ENCODE measurements around the gene GNAI3.

Gene GNAI3

GRCh38 chr1:109643385-109644230 lies 95.2 kb downstream of the GNAI3 start:
- no peak overlapping the region for H2BK15ac ChIP-seq (replicated peaks; ENCODE audit: low read depth)
- peak overlapping the region; percentile 44 for H3K56ac ChIP-seq (ENCODE audit: low read length)
- H3K79me2 ChIP-seq (ENCODE audit: control insufficient read depth, insufficient read depth, low read length), result no peaks in the 10 kb centered on the region
- no peaks in the 10 kb centered on the region for H3K36me3 ChIP-seq (ENCODE audit: control insufficient read depth, insufficient read depth, low read length)
- H2BK120ac ChIP-seq (ENCODE audit: low read depth, low read length), result no peak overlapping the region
- H3K27me3 ChIP-seq (ENCODE audit: insufficient read depth, low read length, poor library complexity), result no peaks in the 10 kb centered on the region
- H3K23ac ChIP-seq (ENCODE audit: low read length), result no peak overlapping the region
- H3K9ac ChIP-seq (ENCODE audit: low read length), result no peak overlapping the region
- H2BK5ac ChIP-seq (ENCODE audit: low read length), result no peak overlapping the region
- no peak overlapping the region for H3K18ac ChIP-seq (ENCODE audit: low read length)
- peak; percentile 85 for DNase-seq
- no peak overlapping the region for H4K5ac ChIP-seq (ENCODE audit: low read length)
- no peak overlapping the region for H3K4ac ChIP-seq (ENCODE audit: low read depth, low read length)
- no peak overlapping the region for H3K4me2 ChIP-seq (ENCODE audit: low read length)
- no peaks in the 10 kb centered on the region for H3K4me1 ChIP-seq (ENCODE audit: control insufficient read depth, low read depth, low read length)
- WGBS (ENCODE audit: extremely low coverage, insufficient coverage, low lambda C conversion rate), result no CpG with 5 or more reads among the region's 32 CpGs
- H3K27ac ChIP-seq (ENCODE audit: low read depth, low read length), result no peak overlapping the region
- H3K79me1 ChIP-seq (ENCODE audit: low read length), result no peaks in the 10 kb centered on the region
- H4K8ac ChIP-seq (ENCODE audit: low read depth, low read length), result no peak overlapping the region
- H3K4me3 ChIP-seq (ENCODE audit: low read length), result no peak overlapping the region
- no peak overlapping the region for H2AK5ac ChIP-seq (ENCODE audit: low read length)

- no peaks in the 10 kb centered on the region for H3K4me1 ChIP-seq (ENCODE audit: control insufficient read depth, low read depth, low read length)
- H3K36me3 ChIP-seq (ENCODE audit: control insufficient read depth, insufficient read depth, low read length), result no peaks in the 10 kb centered on the region
- H3K79me2 ChIP-seq (ENCODE audit: control insufficient read depth, insufficient read depth, low read length), result no peaks in the 10 kb centered on the region
- no peaks in the 10 kb centered on the region for H3K27me3 ChIP-seq (ENCODE audit: insufficient read depth, low read length, poor library complexity)
- H3K23ac ChIP-seq (ENCODE audit: low read length), result no peak overlapping the region
- H2AK5ac ChIP-seq (ENCODE audit: low read length), result no peak overlapping the region
- no peak overlapping the region for H3K56ac ChIP-seq (ENCODE audit: low read length)
- H3K18ac ChIP-seq (ENCODE audit: low read length), result no peak overlapping the region
- H4K8ac ChIP-seq (ENCODE audit: low read depth, low read length), result no peak overlapping the region
- H2BK15ac ChIP-seq (replicated peaks; ENCODE audit: low read depth), result no peak overlapping the region
- H3K4me3 ChIP-seq (ENCODE audit: low read length), result no peak overlapping the region
- H3K27ac ChIP-seq (ENCODE audit: low read depth, low read length), result no peak overlapping the region
- DNase-seq, result no peak
- H4K5ac ChIP-seq (ENCODE audit: low read length), result no peak overlapping the region
- no peak overlapping the region for H3K9ac ChIP-seq (ENCODE audit: low read length)
- H3K4me2 ChIP-seq (ENCODE audit: low read length), result no peak overlapping the region
- H2BK5ac ChIP-seq (ENCODE audit: low read length), result no peak overlapping the region
- no peak overlapping the region for H3K4ac ChIP-seq (ENCODE audit: low read depth, low read length)
- H3K79me1 ChIP-seq (ENCODE audit: low read length), result no peaks in the 10 kb centered on the region
- WGBS (ENCODE audit: extremely low coverage, insufficient coverage, low lambda C conversion rate), result no CpG with 5 or more reads among the region's 10 CpGs
- H2BK120ac ChIP-seq (ENCODE audit: low read depth, low read length), result no peak overlapping the region
Measured at GRCh38 chr1:109644670-109645069, 96.3 kb downstream of the GNAI3 start.

GRCh38 chr1:109649491-109649914 lies 101.1 kb downstream of the GNAI3 start:
- Histone ChIP-seq H3K4me3 (ENCODE audit: low read length) (no peak overlapping the region), H3K27me3 (ENCODE audit: insufficient read depth, low read length, poor library complexity) (peaks cover 3% of the 10 kb centered on the region), H3K9ac (ENCODE audit: low read length) (no peak overlapping the region), H3K4me1 (ENCODE audit: control insufficient read depth, low read depth, low read length) (no peaks in the 10 kb centered on the region), H3K36me3 (ENCODE audit: control insufficient read depth, insufficient read depth, low read length) (no peaks in the 10 kb centered on the region), H3K4me2 (ENCODE audit: low read length) (no peak overlapping the region), H3K79me1 (ENCODE audit: low read length) (no peaks in the 10 kb centered on the region), H3K18ac (ENCODE audit: low read length) (no peak overlapping the region), H2BK5ac (ENCODE audit: low read length) (no peak overlapping the region), H4K8ac (ENCODE audit: low read depth, low read length) (no peak overlapping the region), H3K56ac (ENCODE audit: low read length) (no peak overlapping the region), H3K27ac (ENCODE audit: low read depth, low read length) (no peak overlapping the region), H2BK120ac (ENCODE audit: low read depth, low read length) (no peak overlapping the region), H4K5ac (ENCODE audit: low read length) (no peak overlapping the region), H2AK5ac (ENCODE audit: low read length) (no peak overlapping the region), H3K23ac (ENCODE audit: low read length) (no peak overlapping the region), H3K79me2 (ENCODE audit: control insufficient read depth, insufficient read depth, low read length) (no peaks in the 10 kb centered on the region), H3K4ac (ENCODE audit: low read depth, low read length) (no peak overlapping the region), H2BK15ac (replicated peaks; ENCODE audit: low read depth) (no peak overlapping the region)
- no CpG with 5 or more reads among the region's 4 CpGs for WGBS (ENCODE audit: extremely low coverage, insufficient coverage, low lambda C conversion rate)
- no peak for DNase-seq

- Histone ChIP-seq H3K23ac (ENCODE audit: low read length) (no peak overlapping the region), H3K79me1 (ENCODE audit: low read length) (no peaks in the 10 kb centered on the region), H4K5ac (ENCODE audit: low read length) (no peak overlapping the region), H3K36me3 (ENCODE audit: control insufficient read depth, insufficient read depth, low read length) (no peaks in the 10 kb centered on the region), H3K27me3 (ENCODE audit: insufficient read depth, low read length, poor library complexity) (peaks cover 3% of the 10 kb centered on the region), H3K4me3 (ENCODE audit: low read length) (no peak overlapping the region), H2BK5ac (ENCODE audit: low read length) (no peak overlapping the region), H3K18ac (ENCODE audit: low read length) (no peak overlapping the region), H2BK15ac (replicated peaks; ENCODE audit: low read depth) (no peak overlapping the region), H3K79me2 (ENCODE audit: control insufficient read depth, insufficient read depth, low read length) (no peaks in the 10 kb centered on the region), H3K4ac (ENCODE audit: low read depth, low read length) (no peak overlapping the region), H3K4me2 (ENCODE audit: low read length) (no peak overlapping the region), H2AK5ac (ENCODE audit: low read length) (no peak overlapping the region), H3K4me1 (ENCODE audit: control insufficient read depth, low read depth, low read length) (peaks cover 1% of the 10 kb centered on the region), H2BK120ac (ENCODE audit: low read depth, low read length) (no peak overlapping the region), H4K8ac (ENCODE audit: low read depth, low read length) (no peak overlapping the region), H3K56ac (ENCODE audit: low read length) (no peak overlapping the region), H3K27ac (ENCODE audit: low read depth, low read length) (no peak overlapping the region), H3K9ac (ENCODE audit: low read length) (no peak overlapping the region)
- DNase-seq, result no peak
- no CpG with 5 or more reads among the region's 3 CpGs for WGBS (ENCODE audit: extremely low coverage, insufficient coverage, low lambda C conversion rate)
Measured at GRCh38 chr1:109650609-109651008, 102.2 kb downstream of the GNAI3 start.

GRCh38 chr1:109652402-109652801 lies 104.0 kb downstream of the GNAI3 start:
- H3K27me3 ChIP-seq (ENCODE audit: insufficient read depth, low read length, poor library complexity), result peaks cover 3% of the 10 kb centered on the region
- H4K8ac ChIP-seq (ENCODE audit: low read depth, low read length), result no peak overlapping the region
- H3K79me2 ChIP-seq (ENCODE audit: control insufficient read depth, insufficient read depth, low read length), result no peaks in the 10 kb centered on the region
- H3K4me1 ChIP-seq (ENCODE audit: control insufficient read depth, low read depth, low read length), result peaks cover 2% of the 10 kb centered on the region
- H3K4me2 ChIP-seq (ENCODE audit: low read length), result no peak overlapping the region
- no peak overlapping the region for H3K9ac ChIP-seq (ENCODE audit: low read length)
- no peaks in the 10 kb centered on the region for H3K79me1 ChIP-seq (ENCODE audit: low read length)
- no CpG with 5 or more reads among the region's 2 CpGs for WGBS (ENCODE audit: extremely low coverage, insufficient coverage, low lambda C conversion rate)
- no peak overlapping the region for H3K27ac ChIP-seq (ENCODE audit: low read depth, low read length)
- no peak overlapping the region for H2AK5ac ChIP-seq (ENCODE audit: low read length)
- no peak overlapping the region for H2BK5ac ChIP-seq (ENCODE audit: low read length)
- H3K4me3 ChIP-seq (ENCODE audit: low read length), result no peak overlapping the region
- no peak overlapping the region for H3K18ac ChIP-seq (ENCODE audit: low read length)
- DNase-seq, result no peak
- no peak overlapping the region for H4K5ac ChIP-seq (ENCODE audit: low read length)
- no peak overlapping the region for H2BK120ac ChIP-seq (ENCODE audit: low read depth, low read length)
- no peak overlapping the region for H3K56ac ChIP-seq (ENCODE audit: low read length)
- no peak overlapping the region for H3K23ac ChIP-seq (ENCODE audit: low read length)
- H2BK15ac ChIP-seq (replicated peaks; ENCODE audit: low read depth), result no peak overlapping the region
- H3K36me3 ChIP-seq (ENCODE audit: control insufficient read depth, insufficient read depth, low read length), result no peaks in the 10 kb centered on the region
- no peak overlapping the region for H3K4ac ChIP-seq (ENCODE audit: low read depth, low read length)

GRCh38 chr1:109653306-109653705 lies 104.9 kb downstream of the GNAI3 start:
- no peak for DNase-seq
- Histone ChIP-seq H3K18ac (ENCODE audit: low read length) (no peak overlapping the region), H3K4ac (ENCODE audit: low read depth, low read length) (no peak overlapping the region), H3K27me3 (ENCODE audit: insufficient read depth, low read length, poor library complexity) (peaks cover 3% of the 10 kb centered on the region), H2BK15ac (replicated peaks; ENCODE audit: low read depth) (no peak overlapping the region), H3K4me1 (ENCODE audit: control insufficient read depth, low read depth, low read length) (peaks cover 2% of the 10 kb centered on the region), H3K23ac (ENCODE audit: low read length) (no peak overlapping the region), H3K56ac (ENCODE audit: low read length) (no peak overlapping the region), H3K4me2 (ENCODE audit: low read length) (no peak overlapping the region), H3K4me3 (ENCODE audit: low read length) (no peak overlapping the region), H4K5ac (ENCODE audit: low read length) (no peak overlapping the region), H3K79me1 (ENCODE audit: low read length) (no peaks in the 10 kb centered on the region), H3K9ac (ENCODE audit: low read length) (no peak overlapping the region), H4K8ac (ENCODE audit: low read depth, low read length) (no peak overlapping the region), H2BK120ac (ENCODE audit: low read depth, low read length) (no peak overlapping the region), H3K79me2 (ENCODE audit: control insufficient read depth, insufficient read depth, low read length) (no peaks in the 10 kb centered on the region), H2AK5ac (ENCODE audit: low read length) (no peak overlapping the region), H2BK5ac (ENCODE audit: low read length) (no peak overlapping the region), H3K27ac (ENCODE audit: low read depth, low read length) (no peak overlapping the region), H3K36me3 (ENCODE audit: control insufficient read depth, insufficient read depth, low read length) (no peaks in the 10 kb centered on the region)
- WGBS (ENCODE audit: extremely low coverage, insufficient coverage, low lambda C conversion rate), result no CpG with 5 or more reads among the region's 2 CpGs
